ENCODE measurements around the gene TPCN2. TPM values are rescaled to one million over a fixed set of nuclear protein-coding genes. Genes with fewer than 3 reads are reported as not detected.

TPCN2 gene
- total RNA-seq, 6 experiments from 2014 or later: 10.7 to 27.2 (median 15.6) TPM

DNA sequence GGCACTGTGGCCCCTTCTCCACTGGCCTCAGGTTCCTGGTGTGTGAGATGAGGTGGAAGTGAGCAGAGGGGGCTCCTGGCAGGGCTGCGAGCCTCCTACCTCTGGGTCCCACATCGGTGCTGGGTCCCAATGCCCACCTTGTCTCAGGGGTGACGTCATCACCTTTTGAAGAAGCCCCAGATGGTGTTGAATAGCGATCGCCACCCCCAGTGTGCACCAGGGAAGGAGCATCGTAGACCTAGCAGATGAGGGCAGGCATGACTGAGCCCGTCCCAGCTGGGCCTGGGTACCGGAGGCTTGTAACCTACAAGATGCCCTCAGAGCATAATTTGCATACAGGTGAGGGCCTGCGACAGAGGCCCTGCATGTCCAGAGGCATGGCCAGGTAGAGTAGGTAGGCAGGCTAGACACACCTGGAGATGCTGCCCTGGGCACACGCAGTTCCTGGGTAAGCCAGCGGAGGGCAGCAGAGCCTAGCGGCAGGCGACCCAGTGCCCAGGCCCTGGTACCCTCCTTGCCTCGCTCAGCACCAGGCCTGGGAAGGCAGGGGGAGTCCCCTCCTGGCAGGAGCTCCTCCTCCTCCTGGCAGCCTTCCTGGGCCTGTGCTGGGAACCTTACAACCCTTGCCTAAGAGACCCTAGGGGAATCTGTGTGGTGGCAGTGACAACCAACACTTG lies 52.5 kb downstream of the TPCN2 start:
- H3K27ac ChIP-seq: no peak overlapping the region
- no peaks in the 10 kb centered on the region for H3K27me3 ChIP-seq
- intact Hi-C loops (cut with DNase I): loop anchor here in 1 of 2 donors (5.0 kb wide), 1 partner anchor 546 kb away; no protein-coding TSS in a partner anchor
- no peak overlapping the region for H3K4me3 ChIP-seq
- ATAC-seq: peak; percentile 95
- H3K9me3 ChIP-seq: no peaks in the 10 kb centered on the region
- TF ChIP-seq CTCF (IDR thresholded peaks at IDR 0.05): peak; percentile 99 to 100 (median 99)
- TF ChIP-seq POLR2A (IDR thresholded peaks at IDR 0.05): no peak
- H3K4me1 ChIP-seq: peaks cover 0 to 2% (median 0%) of the 10 kb centered on the region in 4 donors
- H3K36me3 ChIP-seq: no peaks in the 10 kb centered on the region
- peak; percentile 79 to 82 (median 82) for DNase-seq
- WGBS (ENCODE audit: insufficient coverage, low coverage, low lambda C conversion rate, missing lambda C conversion rate): 9% methylated on average over 7 of the region's 14 CpGs

- 32% methylated on average over 5 of the region's 17 CpGs for WGBS (ENCODE audit: insufficient coverage, low coverage, low lambda C conversion rate, missing lambda C conversion rate)
- ATAC-seq: no peak
- H3K36me3 ChIP-seq: no peaks in the 10 kb centered on the region
- no peak overlapping the region for H3K4me3 ChIP-seq
- H3K27ac ChIP-seq: no peak overlapping the region
- intact Hi-C loops (cut with DNase I): loop anchor here in 1 of 2 donors (5.0 kb wide), 1 partner anchor 545 kb away; no protein-coding TSS in a partner anchor
- H3K27me3 ChIP-seq: no peaks in the 10 kb centered on the region
- TF ChIP-seq CTCF (IDR thresholded peaks at IDR 0.05): no peak
- no peak for TF ChIP-seq POLR2A (IDR thresholded peaks at IDR 0.05)
- peak in 1 of 3 donors; percentile 55 for DNase-seq
- H3K9me3 ChIP-seq: no peaks in the 10 kb centered on the region
- peaks cover 0 to 2% (median 0%) of the 10 kb centered on the region in 4 donors for H3K4me1 ChIP-seq
These were observed 53.3 kb downstream of the TPCN2 start for GRCh38 chr11:69101792-69102695.

DNA sequence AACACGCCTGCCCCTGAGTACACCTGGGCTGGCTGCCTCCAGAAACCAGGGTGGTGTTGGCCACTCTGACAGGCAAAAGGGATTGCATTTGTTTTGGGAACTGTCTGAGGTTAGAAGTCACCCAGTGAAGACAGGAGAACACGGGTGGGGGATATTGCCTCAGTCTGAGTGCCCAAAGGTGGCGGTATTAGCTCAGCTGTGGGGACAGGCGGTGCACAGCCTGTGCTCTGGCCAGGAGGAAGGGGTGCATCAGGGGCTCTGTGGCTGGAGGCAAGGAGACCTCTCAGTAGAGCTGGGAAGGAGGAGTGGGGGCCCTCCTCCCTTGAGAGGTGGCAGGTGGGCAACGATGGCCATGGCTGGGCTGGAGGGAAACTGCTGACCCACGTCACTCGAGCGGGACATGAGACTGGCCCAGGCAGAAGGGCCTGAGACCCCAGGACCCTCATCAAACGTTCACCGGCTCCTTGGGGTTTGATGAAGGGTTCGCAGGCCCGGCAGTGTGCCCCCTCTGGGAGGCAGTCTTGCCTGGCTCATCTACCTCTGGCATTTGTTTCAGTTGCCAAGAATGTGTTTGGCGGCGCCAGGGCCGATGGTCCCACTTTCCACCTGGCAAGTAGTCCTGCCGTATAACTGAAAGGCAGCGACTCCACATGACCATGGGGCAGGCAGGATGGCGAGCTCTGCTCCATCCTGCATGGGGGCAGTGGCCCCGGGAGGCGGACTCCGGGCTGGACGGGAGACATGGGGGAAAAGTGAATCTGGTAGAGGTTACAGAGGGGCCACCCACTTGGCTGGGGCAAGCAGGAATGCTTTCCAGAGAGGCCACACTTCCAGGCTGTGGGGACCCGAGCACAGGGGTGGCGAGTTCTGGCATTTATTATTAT lies 54.2 kb downstream of the TPCN2 start:
- TF ChIP-seq POLR2A (IDR thresholded peaks at IDR 0.05) (no peak), CTCF (IDR thresholded peaks at IDR 0.05) (no peak)
- H3K9me3 ChIP-seq: no peaks in the 10 kb centered on the region
- WGBS (ENCODE audit: insufficient coverage, low coverage, low lambda C conversion rate, missing lambda C conversion rate): 39% methylated on average over 5 of the region's 24 CpGs
- ATAC-seq (no peak), DNase-seq (no peak)
- no peaks in the 10 kb centered on the region for H3K36me3 ChIP-seq
- intact Hi-C loops (cut with DNase I): loop anchor here in 1 of 2 donors (5.0 kb wide), 1 partner anchor 544 kb away; no protein-coding TSS in a partner anchor
- peaks cover 0 to 2% (median 0%) of the 10 kb centered on the region in 4 donors for H3K4me1 ChIP-seq
- H3K27ac ChIP-seq: no peak overlapping the region
- H3K27me3 ChIP-seq: no peaks in the 10 kb centered on the region
- no peak overlapping the region for H3K4me3 ChIP-seq
